IPS-18a (cell line): ENCODE results near the gene FGF2.
"Not testable (repeated sequence)": the region's sequence is repeated elsewhere in the genome, so short reads cannot be mapped to it uniquely, and the experiment has no call there.

Source experiments
- H3K27ac ChIP-seq: one replicate; pipeline ENCODE4 v1.5.1; 2013; ENCODE audit warnings: low read length
- H3K27me3 ChIP-seq: one replicate; pipeline ENCODE4 v1.6.1; 2013; ENCODE audit warnings: mild to moderate bottlenecking, low read length; ENCODE audit not compliant: control insufficient read depth, insufficient read depth
- H3K36me3 ChIP-seq: one replicate; pipeline ENCODE4 v1.6.1; 2013; ENCODE audit warnings: low read depth, low read length; ENCODE audit not compliant: control insufficient read depth
- H3K4me1 ChIP-seq: one replicate; pipeline ENCODE4 v1.6.1; 2013; ENCODE audit warnings: low read depth, low read length; ENCODE audit not compliant: control insufficient read depth
- H3K4me3 ChIP-seq: one replicate; pipeline ENCODE4 v1.5.1; 2013; ENCODE audit warnings: low read length
- H3K9ac ChIP-seq: one replicate; pipeline ENCODE4 v1.6.1; 2013; ENCODE audit warnings: mild to moderate bottlenecking, low read length, moderate library complexity
- H3K9me3 ChIP-seq: one replicate; pipeline ENCODE4 v1.6.1; 2013; ENCODE audit warnings: low read depth, low read length; ENCODE audit not compliant: control insufficient read depth

Gene FGF2

GRCh38 chr4:122854447-122855352, 28.1 kb downstream of the FGF2 start:
- no peak overlapping the region for H3K9ac ChIP-seq
- no peaks in the 10 kb centered on the region for H3K9me3 ChIP-seq
- H3K4me1 ChIP-seq, result peaks cover 53% of the 10 kb centered on the region
- no peak overlapping the region for H3K4me3 ChIP-seq
- peaks cover 14% of the 10 kb centered on the region for H3K36me3 ChIP-seq
- no peaks in the 10 kb centered on the region for H3K27me3 ChIP-seq
- no peak overlapping the region for H3K27ac ChIP-seq

GRCh38 chr4:122855353-122855890, 28.8 kb downstream of the FGF2 start:
- Histone ChIP-seq H3K9ac (no peak overlapping the region), H3K9me3 (no peaks in the 10 kb centered on the region), H3K27ac (no peak overlapping the region), H3K4me3 (no peak overlapping the region), H3K36me3 (peaks cover 14% of the 10 kb centered on the region), H3K4me1 (peaks cover 53% of the 10 kb centered on the region), H3K27me3 (no peaks in the 10 kb centered on the region)

- no peak overlapping the region for H3K9ac ChIP-seq
- H3K27me3 ChIP-seq, result no peaks in the 10 kb centered on the region
- no peak overlapping the region for H3K4me3 ChIP-seq
- no peak overlapping the region for H3K27ac ChIP-seq
- peaks cover 53% of the 10 kb centered on the region for H3K4me1 ChIP-seq
- no peaks in the 10 kb centered on the region for H3K9me3 ChIP-seq
- H3K36me3 ChIP-seq, result peaks cover 12% of the 10 kb centered on the region
These were observed 30.5 kb downstream of the FGF2 start for GRCh38 chr4:122857160-122857559.

GRCh38 chr4:122858705-122859104, 32.1 kb downstream of the FGF2 start:
- Histone ChIP-seq H3K4me1 (peaks cover 49% of the 10 kb centered on the region), H3K9ac (no peak overlapping the region)

GRCh38 chr4:122861172-122861943, 34.7 kb downstream of the FGF2 start:
- Histone ChIP-seq H3K9ac (no peak overlapping the region), H3K4me1 (peaks cover 24% of the 10 kb centered on the region), H3K9me3 (no peaks in the 10 kb centered on the region), H3K27ac (no peak overlapping the region), H3K4me3 (no peak overlapping the region), H3K36me3 (peaks cover 7% of the 10 kb centered on the region), H3K27me3 (no peaks in the 10 kb centered on the region)

More at GRCh38 chr4:122858705-122859104, 32.1 kb downstream of the FGF2 start:
- Histone ChIP-seq H3K4me3 (no peak overlapping the region), H3K27me3 (no peaks in the 10 kb centered on the region), H3K36me3 (peaks cover 5% of the 10 kb centered on the region), H3K27ac (no peak overlapping the region), H3K9me3 (no peaks in the 10 kb centered on the region)

GRCh38 chr4:122863639-122864038, 37.0 kb downstream of the FGF2 start:
- Histone ChIP-seq H3K27me3 (no peaks in the 10 kb centered on the region), H3K27ac (no peak overlapping the region), H3K9me3 (no peaks in the 10 kb centered on the region), H3K4me3 (no peak overlapping the region), H3K9ac (no peak overlapping the region), H3K36me3 (peaks cover 7% of the 10 kb centered on the region), H3K4me1 (peaks cover 14% of the 10 kb centered on the region)

- Histone ChIP-seq H3K4me3 (no peak overlapping the region), H3K27ac (no peak overlapping the region), H3K9me3 (no peaks in the 10 kb centered on the region), H3K4me1 (peaks cover 8% of the 10 kb centered on the region), H3K36me3 (peaks cover 3% of the 10 kb centered on the region), H3K27me3 (no peaks in the 10 kb centered on the region), H3K9ac (no peak overlapping the region)
These were observed 38.8 kb downstream of the FGF2 start for GRCh38 chr4:122865425-122865824.

GRCh38 chr4:122868235-122868634, 41.6 kb downstream of the FGF2 start:
- not testable (repeated sequence) for H3K36me3 ChIP-seq, H3K27me3 ChIP-seq, H3K4me3 ChIP-seq, H3K4me1 ChIP-seq, H3K9me3 ChIP-seq, H3K9ac ChIP-seq, H3K27ac ChIP-seq

- H3K4me3 ChIP-seq, result no peak overlapping the region
- no peaks in the 10 kb centered on the region for H3K27me3 ChIP-seq
- H3K36me3 ChIP-seq, result peaks cover 23% of the 10 kb centered on the region
- no peaks in the 10 kb centered on the region for H3K4me1 ChIP-seq
- H3K27ac ChIP-seq, result no peak overlapping the region
- no peaks in the 10 kb centered on the region for H3K9me3 ChIP-seq
- H3K9ac ChIP-seq, result no peak overlapping the region
These were observed 46.5 kb downstream of the FGF2 start for GRCh38 chr4:122873146-122873545.

GRCh38 chr4:122873821-122874593, 47.4 kb downstream of the FGF2 start:
- Histone ChIP-seq H3K27me3 (no peaks in the 10 kb centered on the region), H3K9ac (no peak overlapping the region), H3K4me1 (no peaks in the 10 kb centered on the region), H3K9me3 (no peaks in the 10 kb centered on the region), H3K4me3 (no peak overlapping the region), H3K27ac (no peak overlapping the region), H3K36me3 (peaks cover 32% of the 10 kb centered on the region)

- Histone ChIP-seq H3K9ac (no peak overlapping the region), H3K27ac (no peak overlapping the region), H3K9me3 (no peaks in the 10 kb centered on the region), H3K4me3 (no peak overlapping the region), H3K36me3 (peaks cover 47% of the 10 kb centered on the region), H3K27me3 (no peaks in the 10 kb centered on the region), H3K4me1 (no peaks in the 10 kb centered on the region)
These were observed 49.3 kb downstream of the FGF2 start for GRCh38 chr4:122875949-122876348.
